ENCODE data around the gene MRPL10.

Gene MRPL10

GRCh38 chr17:47813512-47814031, 17.8 kb downstream of the MRPL10 start:
- Histone ChIP-seq H3K4me1 (ENCODE audit: low read length) (no peaks in the 10 kb centered on the region), H3K27ac (ENCODE audit: low read length) (no peak overlapping the region), H3K9ac (ENCODE audit: low read length) (no peak overlapping the region), H3K4me2 (ENCODE audit: low read depth, low read length) (no peak overlapping the region), H3K36me3 (replicated peaks; ENCODE audit: insufficient read depth, low read length) (no peaks in the 10 kb centered on the region), H3K9me3 (replicated peaks; ENCODE audit: insufficient read depth, low read length) (no peaks in the 10 kb centered on the region), H4K20me1 (ENCODE audit: insufficient read depth, low read length) (no peaks in the 10 kb centered on the region), H3K27me3 (replicated peaks; ENCODE audit: insufficient read depth, low read length) (no peaks in the 10 kb centered on the region), H3K9me2 (replicated peaks; ENCODE audit: insufficient read depth, low read length) (no peaks in the 10 kb centered on the region), H3K4me3 (ENCODE audit: low read length) (no peak overlapping the region), H3F3A (ENCODE audit: insufficient read depth, low read length) (no peaks in the 10 kb centered on the region), H2AFZ (ENCODE audit: low read length) (no peak overlapping the region), H3K79me2 (ENCODE audit: low read length) (no peaks in the 10 kb centered on the region)
- no peak for DNase-seq
- TF ChIP-seq EZH2 (optimal IDR thresholded peaks at IDR 0.05; ENCODE audit: low read depth, low read length) (no peak), CTCF (IDR thresholded peaks at IDR 0.05; ENCODE audit: low read length) (no peak), EZH2phosphoT487 (IDR thresholded peaks at IDR 0.05; ENCODE audit: low read length) (no peak)

- Histone ChIP-seq H3K4me3 (ENCODE audit: low read length) (no peak overlapping the region), H3K36me3 (replicated peaks; ENCODE audit: insufficient read depth, low read length) (no peaks in the 10 kb centered on the region), H2AFZ (ENCODE audit: low read length) (no peak overlapping the region), H3K9me2 (replicated peaks; ENCODE audit: insufficient read depth, low read length) (no peaks in the 10 kb centered on the region), H3F3A (ENCODE audit: insufficient read depth, low read length) (no peaks in the 10 kb centered on the region), H4K20me1 (ENCODE audit: insufficient read depth, low read length) (no peaks in the 10 kb centered on the region), H3K4me1 (ENCODE audit: low read length) (no peaks in the 10 kb centered on the region), H3K9ac (ENCODE audit: low read length) (no peak overlapping the region), H3K27me3 (replicated peaks; ENCODE audit: insufficient read depth, low read length) (no peaks in the 10 kb centered on the region), H3K9me3 (replicated peaks; ENCODE audit: insufficient read depth, low read length) (no peaks in the 10 kb centered on the region), H3K4me2 (ENCODE audit: low read depth, low read length) (no peak overlapping the region), H3K79me2 (ENCODE audit: low read length) (no peaks in the 10 kb centered on the region), H3K27ac (ENCODE audit: low read length) (no peak overlapping the region)
- no peak for TF ChIP-seq CTCF (IDR thresholded peaks at IDR 0.05; ENCODE audit: low read length)
- no peak for TF ChIP-seq EZH2phosphoT487 (IDR thresholded peaks at IDR 0.05; ENCODE audit: low read length)
- no peak for TF ChIP-seq EZH2 (optimal IDR thresholded peaks at IDR 0.05; ENCODE audit: low read depth, low read length)
- DNase-seq = no peak
These were observed 18.3 kb downstream of the MRPL10 start for GRCh38 chr17:47813077-47813476.

- Histone ChIP-seq H3K27me3 (replicated peaks; ENCODE audit: insufficient read depth, low read length) (no peaks in the 10 kb centered on the region), H3K9me2 (replicated peaks; ENCODE audit: insufficient read depth, low read length) (no peaks in the 10 kb centered on the region), H3K9ac (ENCODE audit: low read length) (no peak overlapping the region), H3K79me2 (ENCODE audit: low read length) (no peaks in the 10 kb centered on the region), H4K20me1 (ENCODE audit: insufficient read depth, low read length) (no peaks in the 10 kb centered on the region), H3K4me1 (ENCODE audit: low read length) (no peaks in the 10 kb centered on the region), H2AFZ (ENCODE audit: low read length) (no peak overlapping the region), H3K27ac (ENCODE audit: low read length) (no peak overlapping the region), H3K36me3 (replicated peaks; ENCODE audit: insufficient read depth, low read length) (no peaks in the 10 kb centered on the region), H3K9me3 (replicated peaks; ENCODE audit: insufficient read depth, low read length) (no peaks in the 10 kb centered on the region), H3K4me3 (ENCODE audit: low read length) (no peak overlapping the region), H3K4me2 (ENCODE audit: low read depth, low read length) (no peak overlapping the region), H3F3A (ENCODE audit: insufficient read depth, low read length) (no peaks in the 10 kb centered on the region)
- no peak for DNase-seq
- TF ChIP-seq EZH2 (optimal IDR thresholded peaks at IDR 0.05; ENCODE audit: low read depth, low read length) = no peak
- TF ChIP-seq CTCF (IDR thresholded peaks at IDR 0.05; ENCODE audit: low read length) = no peak
- no peak for TF ChIP-seq EZH2phosphoT487 (IDR thresholded peaks at IDR 0.05; ENCODE audit: low read length)
These were observed 19.0 kb downstream of the MRPL10 start for GRCh38 chr17:47812146-47812920.

Measured in MM.1S (cell line).